Measurements from ENCODE around the gene AMH. TPM values are rescaled to one million over a fixed set of nuclear protein-coding genes. Genes with fewer than 3 reads are reported as not detected.

The AMH gene
- total RNA-seq, 1 experiment from 2014 or later: 5.0 TPM

- H3K4me1 Mint-ChIP-seq (ENCODE audit: low read depth, unreplicated experiment): peaks cover 23% of the 10 kb centered on the region
Observed at GRCh38 chr19:2244486-2244885, 4.6 kb upstream of the AMH start.

GRCh38 chr19:2245273-2245672 is 3.9 kb upstream of the AMH start:
- no peak for TF ChIP-seq CTCF (IDR thresholded peaks at IDR 0.05; ENCODE audit: unreplicated experiment)
- Mint-ChIP-seq H3K9me3 (ENCODE audit: low read depth, unreplicated experiment) (no peaks in the 10 kb centered on the region), H3K27ac (ENCODE audit: unreplicated experiment) (no peak overlapping the region), H3K36me3 (ENCODE audit: insufficient read depth, unreplicated experiment) (peaks cover 25% of the 10 kb centered on the region), H3K27me3 (ENCODE audit: unreplicated experiment) (no peaks in the 10 kb centered on the region), H3K4me3 (ENCODE audit: low read depth, unreplicated experiment) (no peak overlapping the region), H3K4me1 (ENCODE audit: low read depth, unreplicated experiment) (peaks cover 15% of the 10 kb centered on the region)
- intact Hi-C loops (cut with micrococcal nuclease; ENCODE audit: unreplicated experiment): no loop called here
- no peak for DNase-seq
- CTCF ChIA-PET: no interaction called here
- no TSS peak for BruUV-seq (replicated peaks)

More at GRCh38 chr19:2244486-2244885, 4.6 kb upstream of the AMH start:
- Mint-ChIP-seq H3K9me3 (ENCODE audit: low read depth, unreplicated experiment) (no peaks in the 10 kb centered on the region), H3K27me3 (ENCODE audit: unreplicated experiment) (no peaks in the 10 kb centered on the region), H3K36me3 (ENCODE audit: insufficient read depth, unreplicated experiment) (peaks cover 26% of the 10 kb centered on the region), H3K27ac (ENCODE audit: unreplicated experiment) (no peak overlapping the region), H3K4me3 (ENCODE audit: low read depth, unreplicated experiment) (no peak overlapping the region)
- CTCF ChIA-PET: no interaction called here
- BruUV-seq (replicated peaks): no TSS peak
- TF ChIP-seq CTCF (IDR thresholded peaks at IDR 0.05; ENCODE audit: unreplicated experiment): no peak
- intact Hi-C loops (cut with micrococcal nuclease; ENCODE audit: unreplicated experiment): no loop called here
- no peak for DNase-seq

GRCh38 chr19:2246014-2246620 is 3.0 kb upstream of the AMH start:
- no TSS peak for BruUV-seq (replicated peaks)
- DNase-seq: no peak
- H3K36me3 Mint-ChIP-seq (ENCODE audit: insufficient read depth, unreplicated experiment): peaks cover 25% of the 10 kb centered on the region
- H3K4me3 Mint-ChIP-seq (ENCODE audit: low read depth, unreplicated experiment): no peak overlapping the region
- no peaks in the 10 kb centered on the region for H3K9me3 Mint-ChIP-seq (ENCODE audit: low read depth, unreplicated experiment)
- H3K4me1 Mint-ChIP-seq (ENCODE audit: low read depth, unreplicated experiment): peaks cover 6% of the 10 kb centered on the region
- TF ChIP-seq CTCF (IDR thresholded peaks at IDR 0.05; ENCODE audit: unreplicated experiment): no peak
- no peaks in the 10 kb centered on the region for H3K27me3 Mint-ChIP-seq (ENCODE audit: unreplicated experiment)
- intact Hi-C loops (cut with micrococcal nuclease; ENCODE audit: unreplicated experiment): no loop called here
- H3K27ac Mint-ChIP-seq (ENCODE audit: unreplicated experiment): no peak overlapping the region
- CTCF ChIA-PET: no interaction called here

GRCh38 chr19:2246801-2247361 is 2.2 kb upstream of the AMH start:
- no peak overlapping the region for H3K4me3 Mint-ChIP-seq (ENCODE audit: low read depth, unreplicated experiment)
- no peaks in the 10 kb centered on the region for H3K27me3 Mint-ChIP-seq (ENCODE audit: unreplicated experiment)
- H3K36me3 Mint-ChIP-seq (ENCODE audit: insufficient read depth, unreplicated experiment): peaks cover 25% of the 10 kb centered on the region
- TF ChIP-seq CTCF (IDR thresholded peaks at IDR 0.05; ENCODE audit: unreplicated experiment): no peak
- no peaks in the 10 kb centered on the region for H3K9me3 Mint-ChIP-seq (ENCODE audit: low read depth, unreplicated experiment)
- no TSS peak for BruUV-seq (replicated peaks)
- no peaks in the 10 kb centered on the region for H3K4me1 Mint-ChIP-seq (ENCODE audit: low read depth, unreplicated experiment)
- CTCF ChIA-PET: no interaction called here
- DNase-seq: peak; percentile 25
- intact Hi-C loops (cut with micrococcal nuclease; ENCODE audit: unreplicated experiment): no loop called here
- H3K27ac Mint-ChIP-seq (ENCODE audit: unreplicated experiment): no peak overlapping the region

Measured in Calu3 (cell line).